NT2/D1 (cell line): ENCODE results near the gene TMEM252.

Source experiments
- SUZ12 ChIP-seq: IDR thresholded peaks from 2 replicates; pipeline ENCODE4 v1.6.1; 2011; ENCODE audit not compliant: insufficient read length, insufficient read depth; ENCODE audit errors: extremely low read depth
- YY1 ChIP-seq: IDR thresholded peaks from 2 replicates; pipeline ENCODE4 v1.6.1; 2011; ENCODE audit not compliant: insufficient read length, insufficient read depth
- ZNF274 ChIP-seq: IDR thresholded peaks from 2 replicates; pipeline ENCODE4 v1.6.1; 2011; ENCODE audit warnings: mild to moderate bottlenecking, low read depth, low read length

DNA sequence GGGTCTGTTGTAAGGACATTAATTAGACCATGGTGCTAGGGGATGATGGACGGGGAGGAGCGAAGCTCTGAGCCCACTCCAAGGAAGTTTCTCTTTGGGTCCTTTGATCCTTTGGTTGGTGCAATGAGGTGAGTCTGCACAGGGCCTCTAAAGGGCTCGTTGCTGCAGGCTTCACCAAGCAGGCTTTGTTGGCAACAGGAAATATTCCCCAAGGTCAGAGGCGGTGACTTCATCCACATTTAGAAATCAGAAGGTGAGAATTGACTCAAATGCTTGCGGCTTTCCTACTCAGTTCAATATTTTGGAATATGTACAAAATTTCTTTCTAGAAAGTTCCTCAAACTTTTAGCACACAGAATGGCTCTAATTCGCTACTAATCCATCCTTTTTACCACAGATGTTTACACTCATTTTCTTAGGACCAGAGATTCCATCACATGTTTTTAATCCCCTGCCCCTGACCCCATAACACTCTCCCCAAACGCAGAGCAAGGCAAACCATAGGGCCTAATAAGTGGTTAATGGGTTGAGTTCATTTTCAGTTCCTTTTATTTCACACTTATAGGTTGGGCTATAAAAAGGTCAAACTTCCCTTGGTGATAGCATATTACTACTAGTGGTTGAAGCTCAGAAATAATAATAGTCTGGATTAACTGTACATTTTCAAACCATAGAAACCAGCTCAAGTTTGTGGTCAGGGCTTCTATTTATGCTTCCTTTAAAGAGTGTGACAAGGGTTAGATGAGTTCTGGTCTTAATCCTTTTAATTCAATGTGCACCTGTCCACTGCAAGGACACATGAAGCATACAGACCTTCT lies 37.3 kb upstream of the TMEM252 start:
- TF ChIP-seq YY1 (no peak), ZNF274 (no peak), SUZ12 (no peak)
